H4 (cell line): ENCODE data around the gene KIAA1191. TPM values are rescaled to one million over a fixed set of nuclear protein-coding genes. Genes with fewer than 3 reads are reported as not detected.
A peak's percentile ranks its signal among the peaks of the same experiment; 100 is the strongest.
"Not testable (repeated sequence)": the region's sequence is repeated elsewhere in the genome, so short reads cannot be mapped to it uniquely, and the experiment has no call there.

Source experiments
- DNase-seq: peaks from one replicate; pipeline ENCODE4 v3.0.0-alpha.2; 2015; ENCODE audit warnings: low spot score
- total RNA-seq: library from RNA; depleted of rRNA; stranded (reverse); fragments of >200 nt; shearing (Covaris generic); gene quantifications from 2 replicates; pipeline ENCODE4 v1.2.3, GENCODE V29; 2014; rRNA removed

The KIAA1191 gene
- total RNA-seq, result 83.8 and 97.8 TPM in 2 replicates

- peak; percentile 91 for DNase-seq
Observed at GRCh38 chr5:176361437-176362232, at the start of gene KIAA1191. TSS of gene KIAA1191 (minus strand) at chr5:176361764. CDS start at chr5:176359508, 2,256 bp downstream.

- no peak for DNase-seq
Observed at GRCh38 chr5:176410486-176411180, 49.1 kb upstream of the KIAA1191 start.

GRCh38 chr5:176409765-176410164, 48.2 kb upstream of the KIAA1191 start:
- DNase-seq, result no peak

GRCh38 chr5:176408590-176408989, 47.0 kb upstream of the KIAA1191 start:
- no peak for DNase-seq

GRCh38 chr5:176408252-176408573, 46.6 kb upstream of the KIAA1191 start:
- DNase-seq, result not testable (repeated sequence)

GRCh38 chr5:176407456-176408251, 46.1 kb upstream of the KIAA1191 start:
- DNase-seq, result no peak

GRCh38 chr5:176406436-176407052, 45.0 kb upstream of the KIAA1191 start:
- no peak for DNase-seq

- no peak for DNase-seq
Observed at GRCh38 chr5:176405656-176406435, 44.3 kb upstream of the KIAA1191 start.

- DNase-seq, result no peak
Observed at GRCh38 chr5:176401281-176402205, 40.0 kb upstream of the KIAA1191 start.

GRCh38 chr5:176400382-176401156, 39.0 kb upstream of the KIAA1191 start:
- DNase-seq, result no peak

- DNase-seq, result no peak
Observed at GRCh38 chr5:176397736-176398420, 36.3 kb upstream of the KIAA1191 start.

- DNase-seq, result no peak
Observed at GRCh38 chr5:176396330-176396729, 34.8 kb upstream of the KIAA1191 start.

- DNase-seq, result no peak
Observed at GRCh38 chr5:176394881-176395675, 33.5 kb upstream of the KIAA1191 start.

GRCh38 chr5:176394096-176394495, 32.5 kb upstream of the KIAA1191 start:
- no peak for DNase-seq

GRCh38 chr5:176392526-176392925, 31.0 kb upstream of the KIAA1191 start:
- DNase-seq, result no peak

- no peak for DNase-seq
Observed at GRCh38 chr5:176391999-176392398, 30.4 kb upstream of the KIAA1191 start.

- no peak for DNase-seq
Observed at GRCh38 chr5:176391479-176391878, 29.9 kb upstream of the KIAA1191 start.
